ENCODE results near the gene NAE1.

GRCh38 chr16:66834746-66835145 lies 4.0 kb upstream of the NAE1 start:
- TF ChIP-seq, protein P1, sequence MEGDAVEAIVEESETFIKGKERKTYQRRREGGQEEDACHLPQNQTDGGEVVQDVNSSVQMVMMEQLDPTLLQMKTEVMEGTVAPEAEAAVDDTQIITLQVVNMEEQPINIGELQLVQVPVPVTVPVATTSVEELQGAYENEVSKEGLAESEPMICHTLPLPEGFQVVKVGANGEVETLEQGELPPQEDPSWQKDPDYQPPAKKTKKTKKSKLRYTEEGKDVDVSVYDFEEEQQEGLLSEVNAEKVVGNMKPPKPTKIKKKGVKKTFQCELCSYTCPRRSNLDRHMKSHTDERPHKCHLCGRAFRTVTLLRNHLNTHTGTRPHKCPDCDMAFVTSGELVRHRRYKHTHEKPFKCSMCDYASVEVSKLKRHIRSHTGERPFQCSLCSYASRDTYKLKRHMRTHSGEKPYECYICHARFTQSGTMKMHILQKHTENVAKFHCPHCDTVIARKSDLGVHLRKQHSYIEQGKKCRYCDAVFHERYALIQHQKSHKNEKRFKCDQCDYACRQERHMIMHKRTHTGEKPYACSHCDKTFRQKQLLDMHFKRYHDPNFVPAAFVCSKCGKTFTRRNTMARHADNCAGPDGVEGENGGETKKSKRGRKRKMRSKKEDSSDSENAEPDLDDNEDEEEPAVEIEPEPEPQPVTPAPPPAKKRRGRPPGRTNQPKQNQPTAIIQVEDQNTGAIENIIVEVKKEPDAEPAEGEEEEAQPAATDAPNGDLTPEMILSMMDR (conservative IDR thresholded peaks at IDR 0.05; ENCODE audit: low read length): no peak
- TF ChIP-seq EZH2phosphoT487 (IDR thresholded peaks at IDR 0.05; ENCODE audit: borderline replicate concordance, low read depth, low read length): no peak
